Activated CD8-positive, alpha-beta memory T cell treated with anti-CD3 and anti-CD28 coated beads, Interleukin-2, amount 10 ng/mL, durations not matched to agents 7 days and 5 days (primary cell): ENCODE data around the gene MGAT5B. TPM values are rescaled to one million over a fixed set of nuclear protein-coding genes. Genes with fewer than 3 reads are reported as not detected.
"Not testable (repeated sequence)": the region's sequence is repeated elsewhere in the genome, so short reads cannot be mapped to it uniquely, and the experiment has no call there.

ENCODE experiments used
- ATAC-seq: fragments of 150-1000 bp; cut with Tn5 transposase; one replicate; pipeline ENCODE4 v1.10.0; 2021; ENCODE audit warnings: moderate library complexity
- CTCF ChIA-PET: fragments of 350-600 bp; sonication (Branson Sonifier 250); formaldehyde crosslinking; loops from one replicate; lab custom pipeline; 2021; ENCODE audit warnings: antibody characterized with exemption; lab: Charles Lee
- DNase-seq: peaks from one replicate; pipeline ENCODE4 v3.0.0-alpha.2; 2020
- H3K27ac Mint-ChIP-seq: one replicate; pipeline ENCODE4 v1.8.0; 2021; ENCODE audit warnings: mild to moderate bottlenecking, mixed read lengths
- H3K27me3 Mint-ChIP-seq: one replicate; pipeline ENCODE4 v1.8.0; 2021; ENCODE audit warnings: mixed read lengths
- H3K36me3 Mint-ChIP-seq: one replicate; pipeline ENCODE4 v1.8.0; 2021; ENCODE audit warnings: mild to moderate bottlenecking, mixed read lengths
- H3K4me1 Mint-ChIP-seq: one replicate; pipeline ENCODE4 v1.8.0; 2021; ENCODE audit warnings: mixed read lengths
- H3K4me3 Mint-ChIP-seq: one replicate; pipeline ENCODE4 v1.8.0; 2021; ENCODE audit warnings: mild to moderate bottlenecking, moderate library complexity, mixed read lengths
- H3K9me3 Mint-ChIP-seq: one replicate; pipeline ENCODE4 v1.8.0; 2022; ENCODE audit warnings: low read depth, mixed read lengths
- total RNA-seq, 2 experiments: library from RNA; stranded (reverse); gene quantifications; one replicate each; pipeline ENCODE4 v1.2.3, GENCODE V29; 2021

MGAT5B gene
- total RNA-seq, 2 experiments from 2014 or later, result 0.18 to 0.68 TPM

DNA sequence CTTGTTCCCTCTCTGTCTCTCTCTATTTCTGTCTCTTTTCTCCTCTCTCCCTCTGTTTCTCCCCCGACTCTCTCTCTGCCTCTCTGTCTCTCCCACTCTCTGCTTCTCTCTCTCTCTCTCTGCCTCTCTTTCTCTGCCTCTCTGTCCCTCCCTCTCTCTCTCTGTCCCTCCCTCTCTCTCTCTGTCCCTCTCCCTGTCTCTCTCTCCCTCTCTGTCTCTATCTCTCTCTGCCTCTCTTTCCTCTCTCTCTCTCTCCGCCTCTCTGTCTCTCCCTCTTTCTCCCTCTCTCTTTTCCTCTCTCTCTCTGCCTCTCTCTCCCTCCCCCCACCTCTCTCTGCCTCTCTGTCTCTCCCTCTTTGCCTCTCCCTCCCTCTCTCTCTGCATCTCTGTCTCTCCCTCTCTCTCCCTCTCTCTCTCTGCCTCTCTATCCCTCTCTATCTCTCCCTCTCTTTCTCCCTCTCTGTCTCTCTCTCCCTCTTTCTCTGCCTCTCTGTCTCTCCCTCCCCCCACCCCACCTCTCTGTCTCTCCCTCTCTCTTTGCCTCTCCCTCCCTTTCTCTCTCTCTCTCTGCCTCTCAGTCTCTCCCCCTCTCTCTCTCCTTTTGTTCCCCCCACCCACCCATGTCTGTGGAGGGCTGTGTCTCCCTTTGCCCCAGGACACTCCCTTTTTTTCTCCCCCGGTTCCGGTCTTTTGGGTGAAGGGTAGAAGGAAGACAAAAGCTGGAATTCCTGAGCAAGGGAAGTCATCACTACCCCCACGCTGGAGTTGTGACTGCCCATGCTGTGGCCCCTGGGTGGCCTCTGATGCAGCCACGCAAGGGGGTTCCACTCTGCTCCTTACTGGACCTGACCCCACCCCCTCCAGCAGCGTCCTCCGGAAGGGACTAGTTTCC lies 27.1 kb upstream of the MGAT5B start:
- Mint-ChIP-seq H3K27ac (no peak overlapping the region), H3K27me3 (peaks cover 46% of the 10 kb centered on the region), H3K36me3 (no peaks in the 10 kb centered on the region), H3K4me3 (no peak overlapping the region), H3K4me1 (peaks cover 21% of the 10 kb centered on the region), H3K9me3 (no peaks in the 10 kb centered on the region)
- ATAC-seq (no peak), DNase-seq (no peak)
- CTCF ChIA-PET, result interaction anchor here (1.4 kb wide), 1 partner anchor 215 kb away, joined by 4 read pairs; no protein-coding TSS in a partner anchor

DNA sequence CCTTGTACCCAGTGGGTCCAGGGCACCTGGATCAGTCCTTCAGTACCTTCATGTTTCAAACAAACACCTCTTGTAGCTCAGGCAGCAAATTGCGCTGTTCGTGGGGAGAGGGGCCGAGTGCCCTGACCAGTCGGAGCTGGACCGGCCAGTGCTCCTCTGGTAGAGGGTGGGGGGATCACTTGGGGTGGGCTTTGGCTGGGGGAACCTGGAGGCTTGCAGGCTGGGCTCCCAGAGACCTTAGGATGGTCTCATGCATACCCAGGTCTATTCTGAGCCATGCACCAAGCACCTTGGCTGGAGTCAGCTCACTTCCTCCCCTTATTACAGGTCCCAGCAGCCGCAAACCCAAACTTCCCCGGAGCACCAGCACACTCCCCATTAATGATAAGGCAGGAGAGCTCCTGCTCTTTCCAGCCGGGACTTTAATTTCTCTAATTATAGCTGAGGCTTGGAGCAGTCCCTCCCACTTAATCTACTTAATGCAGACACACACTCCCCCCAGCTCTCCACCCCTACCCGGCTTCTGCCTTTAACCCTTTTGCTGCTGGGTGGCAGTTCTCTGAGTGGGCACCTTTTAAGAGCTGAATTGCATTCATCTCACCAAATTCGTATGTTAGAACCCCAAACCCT lies 26.3 kb upstream of the MGAT5B start:
- no peak for ATAC-seq
- no peaks in the 10 kb centered on the region for H3K9me3 Mint-ChIP-seq
- no peak for DNase-seq
- H3K4me1 Mint-ChIP-seq, result peaks cover 21% of the 10 kb centered on the region
- H3K27ac Mint-ChIP-seq, result no peak overlapping the region
- H3K27me3 Mint-ChIP-seq, result peaks cover 52% of the 10 kb centered on the region
- no peaks in the 10 kb centered on the region for H3K36me3 Mint-ChIP-seq
- CTCF ChIA-PET, result interaction anchor here (0.6 to 1.4 kb wide), 2 partner anchors 215 to 547 kb away, joined by 4 to 5 read pairs; no protein-coding TSS in a partner anchor
- no peak overlapping the region for H3K4me3 Mint-ChIP-seq

DNA sequence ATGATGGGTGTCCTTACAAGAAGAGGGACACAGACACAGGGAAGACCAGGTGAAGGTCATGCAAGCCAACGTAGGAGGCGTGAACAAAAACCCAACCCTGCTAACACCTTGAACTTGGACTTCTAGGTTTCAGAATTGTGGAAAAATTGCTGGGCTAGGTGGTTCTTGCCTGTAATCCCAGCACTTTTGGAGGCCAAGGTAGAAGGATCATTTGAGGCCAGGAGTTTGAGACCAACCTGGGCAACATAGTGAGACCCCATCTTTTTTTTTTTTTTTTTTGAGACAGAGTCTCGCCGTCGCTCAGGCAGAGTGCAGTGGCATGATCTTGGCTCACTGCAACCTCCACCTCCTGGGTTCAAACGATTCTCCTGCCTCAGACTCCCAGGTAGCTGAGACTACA lies 25.1 kb upstream of the MGAT5B start:
- not testable (repeated sequence) for H3K9me3 Mint-ChIP-seq, H3K36me3 Mint-ChIP-seq, ATAC-seq, H3K4me3 Mint-ChIP-seq, H3K27ac Mint-ChIP-seq, DNase-seq
- H3K27me3 Mint-ChIP-seq, result peaks cover 59% of the 10 kb centered on the region
- CTCF ChIA-PET, result interaction anchor here (1.4 kb wide), 1 partner anchor 213 kb away, joined by 4 read pairs; no protein-coding TSS in a partner anchor
- peaks cover 21% of the 10 kb centered on the region for H3K4me1 Mint-ChIP-seq

DNA sequence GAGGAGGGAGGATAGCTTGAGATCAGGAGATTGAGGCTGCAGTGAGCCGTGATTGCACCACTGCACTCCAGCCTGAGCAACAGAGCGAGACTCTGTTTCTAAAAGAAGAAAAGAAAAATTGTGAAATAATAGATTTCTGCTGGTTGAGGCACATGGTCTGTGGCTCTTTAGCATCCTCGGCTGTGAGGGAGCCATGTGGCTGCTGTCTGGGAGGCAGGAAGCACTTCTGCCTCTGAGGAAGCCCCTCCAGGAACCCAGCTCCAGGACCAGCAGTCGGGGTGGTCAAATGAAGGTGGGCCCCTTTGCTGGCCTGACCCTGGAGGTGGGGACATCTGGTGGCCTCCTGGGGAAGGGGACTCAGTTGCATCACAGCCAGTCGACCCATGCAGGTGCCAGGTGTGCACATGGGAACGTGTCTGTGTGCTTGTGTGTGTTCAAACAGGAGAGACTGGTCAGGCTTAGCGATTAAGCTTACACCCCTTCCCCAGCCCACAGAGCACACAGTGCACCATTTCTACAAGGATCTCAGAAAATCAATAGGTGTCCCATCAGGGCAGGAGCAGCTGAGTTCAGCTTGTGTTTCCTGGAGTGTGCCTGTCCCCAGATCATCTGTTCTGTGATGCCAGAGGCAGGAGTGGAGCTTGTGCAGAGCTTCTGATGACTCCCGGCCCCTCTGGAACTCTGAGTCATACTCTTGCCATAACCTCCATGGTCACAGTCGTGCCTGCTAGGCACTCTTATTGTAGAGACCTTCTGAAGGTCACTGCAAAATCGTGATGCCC lies 24.3 kb upstream of the MGAT5B start:
- H3K27ac Mint-ChIP-seq, result no peak overlapping the region
- H3K36me3 Mint-ChIP-seq, result no peaks in the 10 kb centered on the region
- DNase-seq (no peak), ATAC-seq (no peak)
- H3K9me3 Mint-ChIP-seq, result no peaks in the 10 kb centered on the region
- H3K27me3 Mint-ChIP-seq, result peaks cover 59% of the 10 kb centered on the region
- peaks cover 19% of the 10 kb centered on the region for H3K4me1 Mint-ChIP-seq
- CTCF ChIA-PET, result no interaction called here
- no peak overlapping the region for H3K4me3 Mint-ChIP-seq

DNA sequence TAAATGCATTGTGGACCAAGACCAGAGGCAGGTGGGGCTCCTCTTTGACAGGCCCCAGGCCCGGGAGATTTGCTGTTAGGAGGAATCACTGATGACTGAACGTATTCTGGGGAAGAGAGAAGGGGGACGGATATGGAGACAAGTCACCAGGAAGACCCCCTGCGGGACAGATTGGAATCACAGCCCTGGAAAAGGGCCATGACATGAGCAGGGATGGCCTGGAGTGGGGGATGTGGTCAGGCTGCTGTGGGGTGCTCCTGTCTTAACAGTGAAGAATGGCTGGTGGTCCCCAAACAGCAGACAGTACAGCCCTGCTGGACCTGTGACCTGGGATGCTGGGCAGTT lies 23.7 kb upstream of the MGAT5B start:
- DNase-seq, result no peak
- Mint-ChIP-seq H3K9me3 (no peaks in the 10 kb centered on the region), H3K27ac (no peak overlapping the region), H3K4me1 (peaks cover 16% of the 10 kb centered on the region), H3K27me3 (peaks cover 59% of the 10 kb centered on the region), H3K36me3 (no peaks in the 10 kb centered on the region), H3K4me3 (no peak overlapping the region)
- CTCF ChIA-PET, result no interaction called here
- no peak for ATAC-seq

DNA sequence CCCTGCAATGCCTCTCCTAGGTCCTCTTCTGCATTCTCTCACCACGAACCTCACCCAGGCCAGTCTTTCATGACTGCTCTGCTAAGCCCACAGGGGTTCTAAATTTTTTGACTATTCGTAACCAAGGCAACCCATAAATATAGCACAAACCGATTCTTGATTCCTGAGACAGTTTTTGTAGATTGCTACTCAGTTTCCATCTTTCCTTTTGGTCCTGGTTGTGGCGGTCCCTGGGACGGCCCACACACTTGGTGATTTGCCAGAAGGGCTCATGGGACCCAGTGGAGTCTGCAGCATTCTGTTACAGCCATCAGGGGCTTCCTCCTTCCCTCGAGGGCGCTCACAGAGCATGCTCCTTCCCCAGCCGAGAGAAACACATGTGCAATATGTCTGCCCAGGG lies 23.4 kb upstream of the MGAT5B start:
- Mint-ChIP-seq H3K27me3 (peaks cover 57% of the 10 kb centered on the region), H3K4me3 (no peak overlapping the region), H3K9me3 (no peaks in the 10 kb centered on the region), H3K27ac (no peak overlapping the region), H3K4me1 (peaks cover 12% of the 10 kb centered on the region), H3K36me3 (no peaks in the 10 kb centered on the region)
- DNase-seq, result no peak
- no peak for ATAC-seq
- CTCF ChIA-PET, result interaction anchor here (1.0 kb wide), 1 partner anchor 16 kb away, joined by 3 read pairs; no protein-coding TSS in a partner anchor

DNA sequence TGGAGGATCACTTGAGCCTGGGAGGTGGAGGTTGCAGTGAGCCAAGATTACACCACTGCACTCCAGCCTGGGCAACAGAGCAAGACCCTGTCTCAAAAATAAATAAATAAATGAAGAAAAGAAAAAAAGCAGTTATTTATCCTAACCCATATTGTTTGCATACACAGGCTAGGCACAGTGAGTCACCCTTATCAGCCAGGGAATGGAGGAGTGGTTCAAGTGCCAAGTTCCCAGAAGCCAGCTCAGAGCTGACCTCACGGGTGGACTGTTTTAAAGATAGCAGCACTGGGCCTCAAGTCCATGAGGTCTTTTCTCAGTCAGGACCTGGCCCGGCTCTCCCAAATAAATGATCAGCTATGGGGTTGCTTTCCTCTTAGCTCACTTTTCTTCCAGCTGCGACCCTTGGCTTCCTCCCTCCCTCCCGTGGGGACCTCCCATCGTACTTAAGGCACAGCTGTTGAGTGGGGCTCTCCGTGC lies 22.6 kb upstream of the MGAT5B start:
- Mint-ChIP-seq H3K4me1 (peaks cover 7% of the 10 kb centered on the region), H3K9me3 (no peaks in the 10 kb centered on the region), H3K27ac (no peak overlapping the region), H3K27me3 (peaks cover 54% of the 10 kb centered on the region), H3K36me3 (no peaks in the 10 kb centered on the region), H3K4me3 (no peak overlapping the region)
- ATAC-seq (no peak), DNase-seq (no peak)
- CTCF ChIA-PET, result interaction anchor here (0.5 to 1.4 kb wide), 3 partner anchors 17 to 211 kb away, joined by 3 read pairs; no protein-coding TSS in a partner anchor

DNA sequence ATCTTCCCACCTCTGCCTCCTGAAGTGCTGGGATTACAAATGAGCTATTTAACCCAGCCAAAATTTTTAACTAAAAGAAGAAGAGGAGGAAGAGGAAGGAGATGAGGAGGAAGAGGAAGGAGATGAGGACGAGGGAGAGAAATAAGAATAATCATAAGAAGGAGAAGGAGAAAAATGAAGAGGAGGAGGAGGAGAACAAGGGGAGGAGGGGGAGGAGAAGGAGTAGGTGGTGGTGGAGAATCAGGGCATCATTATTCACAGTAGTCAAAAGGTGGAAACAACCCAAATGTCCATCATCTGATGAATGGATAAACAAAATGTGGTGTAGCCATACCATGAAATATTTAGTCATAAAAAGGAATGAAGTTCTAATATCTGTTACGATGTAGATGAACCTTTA lies 21.2 kb upstream of the MGAT5B start:
- ATAC-seq, result no peak
- no peak overlapping the region for H3K27ac Mint-ChIP-seq
- CTCF ChIA-PET, result interaction anchor here (0.8 to 1.4 kb wide), 2 partner anchors 33 to 209 kb away, joined by 3 read pairs; no protein-coding TSS in a partner anchor
- no peak for DNase-seq
- no peaks in the 10 kb centered on the region for H3K9me3 Mint-ChIP-seq
- H3K4me1 Mint-ChIP-seq, result no peaks in the 10 kb centered on the region
- no peaks in the 10 kb centered on the region for H3K36me3 Mint-ChIP-seq
- peaks cover 41% of the 10 kb centered on the region for H3K27me3 Mint-ChIP-seq
- no peak overlapping the region for H3K4me3 Mint-ChIP-seq

DNA sequence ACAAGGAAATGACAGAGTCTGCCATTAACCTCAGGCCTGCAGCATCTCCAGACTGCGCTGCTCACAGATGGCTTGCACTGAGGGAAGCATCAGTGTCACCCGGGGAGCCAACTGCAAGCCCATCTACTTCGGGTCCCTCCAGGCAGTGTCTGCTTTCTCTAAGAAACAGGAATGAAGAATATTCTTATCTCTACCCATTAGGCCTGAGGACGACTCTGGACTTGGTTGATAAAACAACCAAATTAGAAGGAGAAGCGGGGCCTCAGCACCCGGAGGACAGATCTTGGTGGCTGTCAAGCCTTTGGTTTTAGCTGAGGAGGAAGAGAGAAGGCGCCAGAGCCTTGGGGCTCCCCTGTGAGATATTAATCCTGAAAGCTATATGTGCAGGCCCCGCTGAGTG lies 19.5 kb upstream of the MGAT5B start:
- CTCF ChIA-PET, result no interaction called here
- no peaks in the 10 kb centered on the region for H3K9me3 Mint-ChIP-seq
- no peaks in the 10 kb centered on the region for H3K4me1 Mint-ChIP-seq
- no peak overlapping the region for H3K27ac Mint-ChIP-seq
- no peak overlapping the region for H3K4me3 Mint-ChIP-seq
- ATAC-seq (no peak), DNase-seq (no peak)
- peaks cover 38% of the 10 kb centered on the region for H3K27me3 Mint-ChIP-seq
- no peaks in the 10 kb centered on the region for H3K36me3 Mint-ChIP-seq

DNA sequence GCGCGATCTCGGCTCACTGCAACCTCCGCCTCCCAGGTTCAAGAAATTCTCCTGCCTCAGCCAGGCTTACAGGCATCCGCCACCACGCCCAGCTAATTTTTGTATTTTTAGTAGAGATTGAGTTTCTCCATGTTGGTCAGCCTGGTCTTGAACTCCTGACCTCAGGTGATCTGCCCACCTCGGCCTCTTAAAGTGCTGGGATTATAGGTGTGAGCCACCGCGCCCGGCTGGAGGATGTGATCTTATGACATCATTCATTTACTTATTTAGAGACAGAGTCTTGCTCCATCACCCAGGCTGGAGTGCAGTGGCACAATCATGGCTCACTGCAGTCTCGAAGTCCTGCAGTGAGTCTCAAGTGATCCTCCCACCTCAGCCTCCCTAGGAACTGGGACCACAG lies 19.0 kb upstream of the MGAT5B start:
- H3K4me1 Mint-ChIP-seq, H3K36me3 Mint-ChIP-seq, DNase-seq, CTCF ChIA-PET, ATAC-seq, H3K4me3 Mint-ChIP-seq, H3K27ac Mint-ChIP-seq, H3K9me3 Mint-ChIP-seq: not testable (repeated sequence)
- H3K27me3 Mint-ChIP-seq, result peaks cover 34% of the 10 kb centered on the region

DNA sequence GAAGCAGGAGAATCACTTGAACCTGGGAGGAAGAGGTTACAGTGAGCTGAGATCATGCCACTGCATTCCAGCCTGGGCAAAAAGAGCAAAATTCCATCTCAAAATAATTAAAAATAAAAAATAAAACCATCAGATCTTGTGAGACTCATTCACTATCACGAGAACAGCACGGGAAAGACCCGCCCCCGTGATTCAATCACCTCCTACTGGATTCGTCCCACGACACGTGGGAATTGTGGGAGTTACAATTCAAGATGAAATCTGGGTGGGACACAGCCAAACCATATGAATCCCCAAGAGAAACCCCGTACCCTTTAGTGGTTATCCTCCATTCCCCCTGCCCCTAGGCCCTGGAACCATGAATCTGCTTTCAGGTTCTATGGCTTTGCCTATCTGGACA lies 15.4 kb upstream of the MGAT5B start:
- CTCF ChIA-PET, result no interaction called here
- H3K27me3 Mint-ChIP-seq, result peaks cover 21% of the 10 kb centered on the region
- ATAC-seq, result no peak
- H3K9me3 Mint-ChIP-seq, result no peaks in the 10 kb centered on the region
- no peak for DNase-seq
- H3K4me1 Mint-ChIP-seq, result no peaks in the 10 kb centered on the region
- H3K4me3 Mint-ChIP-seq, result no peak overlapping the region
- H3K27ac Mint-ChIP-seq, result no peak overlapping the region
- H3K36me3 Mint-ChIP-seq, result no peaks in the 10 kb centered on the region

DNA sequence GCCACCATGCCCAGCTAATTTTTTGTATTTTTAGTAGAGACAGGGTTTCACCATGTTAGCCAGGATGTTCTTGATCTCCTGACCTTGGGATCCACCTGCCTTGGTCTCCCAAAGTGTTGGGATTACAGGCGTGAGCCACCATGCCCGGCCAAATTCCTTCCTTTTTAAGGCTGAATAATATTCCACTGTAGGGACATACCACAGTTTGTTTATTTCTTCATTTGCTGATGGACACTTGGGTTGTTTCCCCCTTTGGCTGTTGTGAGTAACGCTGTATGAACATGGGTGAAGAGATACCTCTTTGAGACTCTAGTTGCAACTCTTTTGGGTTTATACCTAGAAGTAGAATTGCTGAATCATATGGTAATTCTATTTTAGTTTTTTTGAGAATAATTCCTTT lies 13.1 kb upstream of the MGAT5B start:
- ATAC-seq, result no peak

DNA sequence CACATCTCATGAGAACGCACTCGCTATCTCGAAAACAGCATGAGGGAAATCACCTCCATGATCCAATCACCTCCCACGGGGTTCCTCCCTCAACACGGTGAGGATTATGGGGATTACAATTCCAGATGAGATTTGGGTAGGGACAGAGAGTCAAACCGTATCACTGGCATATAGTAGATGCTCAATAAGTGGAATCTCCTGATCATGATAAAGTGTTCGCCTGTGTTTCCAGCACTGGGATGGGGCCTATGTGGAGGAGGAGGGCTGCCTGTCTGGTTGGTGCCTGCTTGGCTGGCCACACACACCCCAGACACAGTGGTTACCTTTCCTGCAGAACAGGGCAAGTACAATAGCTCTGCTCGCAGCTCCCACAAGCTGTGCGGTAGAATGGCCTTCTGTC lies 6.1 kb upstream of the MGAT5B start:
- peaks cover 15% of the 10 kb centered on the region for H3K27me3 Mint-ChIP-seq

More for the DNA sequence above, 13.1 kb upstream of the MGAT5B start:
- CTCF ChIA-PET, result no interaction called here
- peaks cover 18% of the 10 kb centered on the region for H3K27me3 Mint-ChIP-seq
- H3K4me1 Mint-ChIP-seq, result no peaks in the 10 kb centered on the region
- no peak for DNase-seq
- H3K4me3 Mint-ChIP-seq, result no peak overlapping the region
- no peaks in the 10 kb centered on the region for H3K9me3 Mint-ChIP-seq
- no peaks in the 10 kb centered on the region for H3K36me3 Mint-ChIP-seq
- no peak overlapping the region for H3K27ac Mint-ChIP-seq

More for the DNA sequence above, 6.1 kb upstream of the MGAT5B start:
- CTCF ChIA-PET, result no interaction called here
- Mint-ChIP-seq H3K4me1 (no peaks in the 10 kb centered on the region), H3K27ac (no peak overlapping the region), H3K36me3 (no peaks in the 10 kb centered on the region), H3K9me3 (no peaks in the 10 kb centered on the region), H3K4me3 (no peak overlapping the region)
- ATAC-seq, result no peak
- no peak for DNase-seq
